Coronary artery (tissue), 2 donors: ENCODE measurements around the gene KEL.

ENCODE experiments used
- DNase-seq: peaks from one replicate; pipeline ENCODE4 v3.0.0-alpha.2; 2017; ENCODE audit warnings: low spot score
- H3K27ac ChIP-seq, 2 donors: fragments of 200-600 bp; sonication (generic); one replicate each; pipeline ENCODE4 v1.5.1; 2016 to 2019
- H3K4me3 ChIP-seq: fragments of 200-600 bp; sonication (generic); 2 replicates; pipeline ENCODE4 v1.5.1; 2016; ENCODE audit warnings: mild to moderate bottlenecking, moderate library complexity
- TF ChIP-seq, protein P1 (sequence below): fragments of 200-600 bp; sonication (generic); IDR thresholded peaks from one replicate; pipeline ENCODE4 v1.5.1; 2019; ENCODE audit warnings: antibody characterized with exemption

KEL gene

DNA sequence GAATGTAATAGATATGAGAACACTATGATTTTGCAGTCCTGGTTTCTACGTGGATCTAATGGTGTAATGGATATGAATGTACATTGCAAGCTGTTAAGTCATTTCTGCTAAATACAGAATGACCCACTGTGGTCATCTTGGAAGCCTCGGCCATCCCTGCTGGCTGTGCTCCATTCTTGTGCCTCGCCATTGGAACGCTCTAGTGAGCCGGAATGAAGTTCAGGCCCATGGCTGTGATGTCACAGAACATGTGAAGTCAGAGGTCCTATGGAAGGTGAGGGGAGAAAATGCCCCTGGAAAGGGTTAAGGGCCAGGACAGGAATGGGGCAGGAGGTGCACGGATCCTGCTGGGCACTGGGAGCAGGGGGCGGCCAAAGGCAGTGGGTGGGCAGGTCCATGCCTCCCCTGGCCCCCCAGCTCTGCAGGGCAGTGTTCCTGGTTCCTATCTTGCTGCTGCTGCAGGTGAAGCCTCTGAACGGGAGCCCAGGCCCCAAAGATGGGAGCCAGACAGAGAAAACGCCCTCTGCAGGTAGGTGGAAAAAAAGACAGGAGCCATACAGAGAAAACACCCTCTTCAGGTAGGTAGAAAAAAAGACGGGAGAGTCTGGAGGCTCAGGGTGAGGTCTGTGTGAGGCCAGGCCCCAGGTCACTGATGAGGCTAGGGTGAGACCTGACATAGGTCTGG, 22.8 kb downstream of the KEL start, which contains the start of gene LLCFC1:
LLCFC1 (plus strand) TSS at position 259 of the 685 bp plus-strand sequence; CDS start at position 397, 138 bp downstream.
- DNase-seq: peak; percentile 41
- H3K27ac ChIP-seq: no peak within 1 kb of the TSS
- H3K4me3 ChIP-seq: no peak within 1 kb of the TSS
- TF ChIP-seq, protein P1, sequence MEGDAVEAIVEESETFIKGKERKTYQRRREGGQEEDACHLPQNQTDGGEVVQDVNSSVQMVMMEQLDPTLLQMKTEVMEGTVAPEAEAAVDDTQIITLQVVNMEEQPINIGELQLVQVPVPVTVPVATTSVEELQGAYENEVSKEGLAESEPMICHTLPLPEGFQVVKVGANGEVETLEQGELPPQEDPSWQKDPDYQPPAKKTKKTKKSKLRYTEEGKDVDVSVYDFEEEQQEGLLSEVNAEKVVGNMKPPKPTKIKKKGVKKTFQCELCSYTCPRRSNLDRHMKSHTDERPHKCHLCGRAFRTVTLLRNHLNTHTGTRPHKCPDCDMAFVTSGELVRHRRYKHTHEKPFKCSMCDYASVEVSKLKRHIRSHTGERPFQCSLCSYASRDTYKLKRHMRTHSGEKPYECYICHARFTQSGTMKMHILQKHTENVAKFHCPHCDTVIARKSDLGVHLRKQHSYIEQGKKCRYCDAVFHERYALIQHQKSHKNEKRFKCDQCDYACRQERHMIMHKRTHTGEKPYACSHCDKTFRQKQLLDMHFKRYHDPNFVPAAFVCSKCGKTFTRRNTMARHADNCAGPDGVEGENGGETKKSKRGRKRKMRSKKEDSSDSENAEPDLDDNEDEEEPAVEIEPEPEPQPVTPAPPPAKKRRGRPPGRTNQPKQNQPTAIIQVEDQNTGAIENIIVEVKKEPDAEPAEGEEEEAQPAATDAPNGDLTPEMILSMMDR: no peak

DNA sequence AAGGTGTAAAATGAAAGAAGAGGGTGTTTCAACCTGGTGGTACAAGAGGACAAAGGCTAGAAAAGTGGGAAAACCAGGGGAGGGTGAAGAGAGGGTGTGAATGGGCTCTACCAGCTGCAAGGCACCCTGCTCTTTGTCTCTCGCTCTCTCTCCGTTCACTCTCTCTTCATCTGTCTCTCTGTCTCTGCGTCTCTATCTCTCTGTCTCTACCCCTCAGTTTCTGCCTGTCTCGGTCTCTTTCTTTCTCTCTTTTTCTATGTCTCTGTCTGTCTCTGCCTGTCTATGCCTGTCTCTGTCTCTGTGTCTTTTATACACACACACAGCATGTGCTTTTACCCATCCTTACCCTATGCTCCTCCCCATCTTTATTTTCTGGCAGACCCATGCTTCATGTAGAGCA, 23.6 kb downstream of the KEL start:
- H3K4me3 ChIP-seq: no peak overlapping the region
- H3K27ac ChIP-seq: no peak overlapping the region
- DNase-seq: peak; percentile 8
- TF ChIP-seq, protein P1: no peak

DNA sequence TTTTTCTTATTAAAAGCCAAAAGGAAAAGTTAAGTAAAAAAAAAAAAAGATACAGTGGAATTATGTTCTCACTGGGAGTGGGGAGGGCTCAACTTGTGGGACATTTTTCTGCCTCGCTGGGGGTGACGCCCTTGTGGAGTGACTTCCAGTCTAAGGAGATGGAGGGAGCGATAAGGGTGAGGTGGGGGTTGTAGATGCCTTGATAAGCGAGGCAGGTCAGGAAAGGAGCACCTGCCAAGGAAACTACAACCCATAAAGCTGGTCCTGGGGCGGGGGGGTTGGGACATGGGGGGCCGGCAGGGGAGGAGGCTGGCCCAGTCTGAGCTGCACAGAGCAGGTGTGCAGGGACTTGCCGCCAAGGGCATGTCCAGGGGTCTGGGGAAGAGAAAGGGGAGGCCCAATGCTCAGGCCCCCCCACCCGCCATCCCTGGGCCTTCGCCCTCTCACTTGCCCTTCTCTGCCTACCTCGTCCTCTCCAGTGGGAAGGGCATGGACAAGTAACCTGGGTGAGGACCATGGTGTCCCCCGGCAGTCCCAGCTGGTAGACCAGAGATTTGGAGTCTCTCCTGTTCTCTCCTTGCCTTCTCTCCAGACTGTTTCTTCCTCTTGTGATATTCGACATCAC, 26.1 kb downstream of the KEL start:
- TF ChIP-seq, protein P1: no peak
- no peak overlapping the region for H3K4me3 ChIP-seq
- peak; percentile 53 for DNase-seq
- no peak overlapping the region for H3K27ac ChIP-seq

DNA sequence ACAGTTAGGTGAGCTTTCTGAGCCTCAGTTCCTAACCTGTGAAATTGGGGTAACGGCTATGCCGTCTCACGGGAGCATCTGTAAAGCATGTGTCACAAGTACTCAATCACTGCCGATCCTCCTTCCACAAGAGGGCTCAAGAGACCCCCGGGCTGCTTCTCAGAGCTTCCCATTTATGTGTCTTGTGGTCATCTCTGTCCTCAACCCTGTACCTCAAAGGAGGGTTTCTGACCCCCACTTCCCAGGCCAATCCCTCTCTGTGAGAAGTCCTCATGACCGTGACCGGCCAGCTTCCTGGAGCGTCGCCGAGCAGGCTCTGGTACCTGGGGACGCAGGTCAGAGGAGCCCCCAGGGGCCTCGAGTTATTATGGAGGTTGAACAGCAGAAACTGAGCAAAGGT, 28.1 kb downstream of the KEL start:
- H3K27ac ChIP-seq: no peak overlapping the region
- DNase-seq: peak; percentile 43
- no peak overlapping the region for H3K4me3 ChIP-seq
- TF ChIP-seq, protein P1: no peak

DNA sequence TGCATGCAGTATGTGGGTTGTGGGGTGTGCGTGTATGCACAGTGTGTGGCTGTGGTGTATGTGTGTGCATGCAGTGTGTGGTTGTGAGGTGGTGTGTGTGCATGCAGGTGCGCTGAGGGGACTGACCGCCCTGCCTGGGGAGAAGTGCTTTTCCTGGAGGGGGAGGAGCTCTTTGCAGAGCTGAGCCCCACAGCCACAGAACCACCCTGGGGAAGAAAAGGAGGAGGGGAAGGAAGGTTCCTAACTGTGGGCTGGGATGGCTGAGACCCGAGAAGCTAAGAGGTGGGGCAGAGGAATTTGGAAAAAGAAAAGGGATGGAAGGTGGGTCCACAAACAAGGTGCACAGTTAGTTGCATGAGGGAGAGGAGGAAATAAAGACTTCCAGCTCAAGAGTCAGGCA, 28.5 kb downstream of the KEL start, which contains the start of gene TRPV5:
TRPV5 (minus strand) TSS at position 123 of the 400 bp plus-strand sequence. CDS start 287 bp downstream, outside the sequence.
- TF ChIP-seq, protein P1: no peak
- DNase-seq: peak; percentile 68

DNA sequence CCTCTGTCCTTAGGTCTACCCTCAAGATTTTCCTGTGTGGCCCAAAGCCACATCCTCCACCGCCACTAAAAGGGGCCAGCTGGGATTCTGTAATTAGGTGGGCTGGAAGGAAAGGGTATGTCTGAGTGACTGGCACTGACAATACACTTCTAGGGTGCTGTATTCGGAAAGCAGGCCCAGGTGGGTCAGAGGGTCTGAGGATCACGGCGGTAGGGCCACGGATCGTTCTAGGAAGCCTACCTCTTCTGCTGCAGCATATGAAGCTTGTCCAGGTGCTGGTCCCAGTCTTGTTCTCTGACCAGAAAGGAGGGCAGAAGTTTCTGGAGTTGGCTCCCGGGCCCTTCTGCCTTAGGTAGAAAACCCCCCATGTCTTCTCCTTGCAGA, 29.1 kb downstream of the KEL start:
- Histone ChIP-seq H3K4me3 (no peak overlapping the region), H3K27ac (no peak overlapping the region)
- peak; percentile 52 for DNase-seq
- TF ChIP-seq, protein P1: no peak

More for the DNA sequence above, 28.5 kb downstream of the KEL start, which contains the start of gene TRPV5:
- Histone ChIP-seq H3K4me3 (no peak within 1 kb of the TSS), H3K27ac (no peak within 1 kb of the TSS)
